ENCODE measurements around the gene MRPL23. TPM values are rescaled to one million over a fixed set of nuclear protein-coding genes. Genes with fewer than 3 reads are reported as not detected.

The MRPL23 gene
- polyA plus RNA-seq, 1 experiment, result 63.3 TPM

- Histone ChIP-seq H3K4me3 (ENCODE audit: low read depth, low read length) (no peak overlapping the region), H3K27ac (ENCODE audit: low read depth, low read length) (no peak overlapping the region), H3K27me3 (ENCODE audit: control insufficient read depth, insufficient read depth, low read length) (peaks cover 3% of the 10 kb centered on the region), H3K9me3 (ENCODE audit: control insufficient read depth, insufficient read depth, low read length) (no peaks in the 10 kb centered on the region; the same call in 1 of the 2 replicates)
- TF ChIP-seq CTCF (IDR thresholded peaks at IDR 0.05; ENCODE audit: low read depth, low read length), result no peak
- POLR2A ChIA-PET, result no interaction called here
- DNase-seq (ENCODE audit: low read depth, low spot score), result no peak
- CTCF ChIA-PET, result interaction anchor here (0.5 kb wide), 1 partner anchor 31 kb away, joined by 3 read pairs; no protein-coding TSS in a partner anchor
These were observed 4.4 kb upstream of the MRPL23 start for GRCh38 chr11:1942558-1943260.

- Histone ChIP-seq H3K27ac (ENCODE audit: low read depth, low read length) (no peak overlapping the region), H3K27me3 (ENCODE audit: control insufficient read depth, insufficient read depth, low read length) (peaks cover 3% of the 10 kb centered on the region), H3K4me3 (ENCODE audit: low read depth, low read length) (no peak overlapping the region), H3K9me3 (ENCODE audit: control insufficient read depth, insufficient read depth, low read length) (no peaks in the 10 kb centered on the region; the same call in 1 of the 2 replicates)
- no peak for TF ChIP-seq CTCF (IDR thresholded peaks at IDR 0.05; ENCODE audit: low read depth, low read length)
- POLR2A ChIA-PET, result no interaction called here
- CTCF ChIA-PET, result interaction anchor here (0.5 kb wide), 1 partner anchor 32 kb away, joined by 3 read pairs; no protein-coding TSS in a partner anchor
- DNase-seq (ENCODE audit: low read depth, low spot score), result no peak
These were observed 3.6 kb upstream of the MRPL23 start for GRCh38 chr11:1943576-1943975.

- DNase-seq (ENCODE audit: low read depth, low spot score), result no peak
- CTCF ChIA-PET, result no interaction called here
These were observed 3.2 kb upstream of the MRPL23 start for GRCh38 chr11:1943977-1944376.

GRCh38 chr11:1947592-1948237, 583 bp downstream of the MRPL23 start:
- H3K27me3 ChIP-seq (ENCODE audit: control insufficient read depth, insufficient read depth, low read length), result no peaks in the 10 kb centered on the region
- H3K4me3 ChIP-seq (ENCODE audit: low read depth, low read length), result no peak overlapping the region
- TF ChIP-seq CTCF (IDR thresholded peaks at IDR 0.05; ENCODE audit: low read depth, low read length), result no peak
- CTCF ChIA-PET, result interaction anchor here (0.5 to 4.2 kb wide), 13 partner anchors 9 to 982 kb away, joined by 3 to 33 read pairs (median 4); partner anchors contain the start of gene SYT8
- no peak for DNase-seq (ENCODE audit: low read depth, low spot score)
- H3K9me3 ChIP-seq (ENCODE audit: control insufficient read depth, insufficient read depth, low read length), result no peaks in the 10 kb centered on the region
- no peak overlapping the region for H3K27ac ChIP-seq (ENCODE audit: low read depth, low read length)
- POLR2A ChIA-PET, result interaction anchor here (0.6 to 1.4 kb wide), 4 partner anchors 59 to 424 kb away, joined by 3 to 8 read pairs (median 4); no protein-coding TSS in a partner anchor

More at GRCh38 chr11:1943977-1944376, 3.2 kb upstream of the MRPL23 start:
- POLR2A ChIA-PET, result no interaction called here
- no peak for TF ChIP-seq CTCF (IDR thresholded peaks at IDR 0.05; ENCODE audit: low read depth, low read length)
- H3K27me3 ChIP-seq (ENCODE audit: control insufficient read depth, insufficient read depth, low read length), result no peaks in the 10 kb centered on the region
- no peak overlapping the region for H3K27ac ChIP-seq (ENCODE audit: low read depth, low read length)
- no peak overlapping the region for H3K4me3 ChIP-seq (ENCODE audit: low read depth, low read length)
- no peaks in the 10 kb centered on the region; the same call in 1 of the 2 replicates for H3K9me3 ChIP-seq (ENCODE audit: control insufficient read depth, insufficient read depth, low read length)

GRCh38 chr11:1948389-1948788, 1.3 kb downstream of the MRPL23 start:
- no peak for TF ChIP-seq CTCF (IDR thresholded peaks at IDR 0.05; ENCODE audit: low read depth, low read length)
- Histone ChIP-seq H3K9me3 (ENCODE audit: control insufficient read depth, insufficient read depth, low read length) (no peaks in the 10 kb centered on the region), H3K27ac (ENCODE audit: low read depth, low read length) (no peak overlapping the region), H3K27me3 (ENCODE audit: control insufficient read depth, insufficient read depth, low read length) (no peaks in the 10 kb centered on the region), H3K4me3 (ENCODE audit: low read depth, low read length) (no peak overlapping the region)
- POLR2A ChIA-PET, result interaction anchor here (1.0 to 1.4 kb wide), 2 partner anchors 58 to 66 kb away, joined by 4 to 8 read pairs; no protein-coding TSS in a partner anchor
- no peak for DNase-seq (ENCODE audit: low read depth, low spot score)
- CTCF ChIA-PET, result interaction anchor here (0.9 to 4.2 kb wide), 9 partner anchors 41 to 296 kb away, joined by 3 to 33 read pairs (median 4); partner anchors contain the start of gene SYT8

Measured in AG04450 (cell line).